Right hindlimb (tissue), 1 donor: ENCODE results near the gene DNAH1.

Experiments
- DNase-seq: peaks from one replicate; pipeline ENCODE4 v3.0.0-alpha.2; 2018

DNAH1 gene

GRCh38 chr3:52393959-52394670, 78.0 kb downstream of the DNAH1 start:
- peak; percentile 11 for DNase-seq

GRCh38 chr3:52394751-52395502, 78.8 kb downstream of the DNAH1 start:
- peak; percentile 18 for DNase-seq

GRCh38 chr3:52395503-52395865, 79.4 kb downstream of the DNAH1 start:
- peak; percentile 17 for DNase-seq

GRCh38 chr3:52396011-52396906, 80.1 kb downstream of the DNAH1 start:
- peak; percentile 14 for DNase-seq

- no peak for DNase-seq
These were observed 80.9 kb downstream of the DNAH1 start for GRCh38 chr3:52396907-52397591.

- DNase-seq = peak; percentile 18
These were observed 81.7 kb downstream of the DNAH1 start for GRCh38 chr3:52397676-52398399.

GRCh38 chr3:52398670-52399081, 82.6 kb downstream of the DNAH1 start:
- no peak for DNase-seq

GRCh38 chr3:52399131-52399530, 83.0 kb downstream of the DNAH1 start:
- DNase-seq = peak; percentile 16

GRCh38 chr3:52399593-52399992, 83.5 kb downstream of the DNAH1 start:
- peak; percentile 15 for DNase-seq

GRCh38 chr3:52400275-52400793, 84.2 kb downstream of the DNAH1 start:
- DNase-seq = no peak

GRCh38 chr3:52401021-52401420, 84.9 kb downstream of the DNAH1 start:
- DNase-seq = peak; percentile 15

- peak; percentile 15 for DNase-seq
These were observed 85.4 kb downstream of the DNAH1 start for GRCh38 chr3:52401551-52401950.

GRCh38 chr3:52402101-52402521, 86.0 kb downstream of the DNAH1 start:
- DNase-seq = peak; percentile 19

GRCh38 chr3:52402706-52403270, 86.7 kb downstream of the DNAH1 start:
- DNase-seq = peak; percentile 7

- DNase-seq = peak; percentile 15
These were observed 87.2 kb downstream of the DNAH1 start for GRCh38 chr3:52403271-52403841.

GRCh38 chr3:52403955-52404354, 87.8 kb downstream of the DNAH1 start:
- DNase-seq = peak; percentile 18

- DNase-seq = peak; percentile 11
These were observed 88.3 kb downstream of the DNAH1 start for GRCh38 chr3:52404391-52404790.

- DNase-seq = peak; percentile 8
These were observed 88.9 kb downstream of the DNAH1 start for GRCh38 chr3:52405066-52405465.

- peak; percentile 11 for DNase-seq
These were observed 89.5 kb downstream of the DNAH1 start for GRCh38 chr3:52405601-52406110.

- peak; percentile 27 for DNase-seq
These were observed 90.1 kb downstream of the DNAH1 start for GRCh38 chr3:52406231-52406661.
